Non-pigmented ciliary epithelial cell (primary cell): ENCODE data around the gene GLYATL1B.
A peak's percentile ranks its signal among the peaks of the same experiment; 100 is the strongest.
"Not testable (repeated sequence)": the region's sequence is repeated elsewhere in the genome, so short reads cannot be mapped to it uniquely, and the experiment has no call there.

Source experiments
- DNase-seq: peaks from one replicate; pipeline ENCODE4 v3.0.0-alpha.2; 2010; ENCODE audit warnings: low read depth

GLYATL1B gene

GRCh38 chr11:59095972-59096575 is 10.0 kb downstream of the GLYATL1B start:
- not testable (repeated sequence) for DNase-seq

GRCh38 chr11:59097113-59097708 is 11.1 kb downstream of the GLYATL1B start:
- DNase-seq: peak; percentile 27

- not testable (repeated sequence) for DNase-seq
These were observed 11.8 kb downstream of the GLYATL1B start for GRCh38 chr11:59097938-59098337.

- DNase-seq: no peak
These were observed 16.2 kb downstream of the GLYATL1B start for GRCh38 chr11:59102259-59102765.

- DNase-seq: peak; percentile 54
These were observed 20.5 kb downstream of the GLYATL1B start, which contains the start of gene FAM111B for GRCh38 chr11:59106363-59107336. Gene FAM111B, plus strand, starts transcription at chr11:59107237. Its CDS starts 2,389 bp downstream, at chr11:59109626.

GRCh38 chr11:59107721-59108120 is 21.6 kb downstream of the GLYATL1B start:
- DNase-seq: not testable (repeated sequence)

GRCh38 chr11:59112494-59112893 is 26.4 kb downstream of the GLYATL1B start:
- DNase-seq: no peak

GRCh38 chr11:59114344-59114743 is 28.2 kb downstream of the GLYATL1B start:
- no peak for DNase-seq

- no peak for DNase-seq
These were observed 29.4 kb downstream of the GLYATL1B start for GRCh38 chr11:59115553-59115952.

GRCh38 chr11:59117774-59118173 is 31.7 kb downstream of the GLYATL1B start:
- DNase-seq: no peak

GRCh38 chr11:59119826-59120225 is 33.7 kb downstream of the GLYATL1B start:
- DNase-seq: no peak

GRCh38 chr11:59135648-59136461 is 49.7 kb downstream of the GLYATL1B start:
- peak; percentile 32 for DNase-seq

- not testable (repeated sequence) for DNase-seq
These were observed 50.4 kb downstream of the GLYATL1B start for GRCh38 chr11:59136551-59136950.

GRCh38 chr11:59137190-59137589 is 51.1 kb downstream of the GLYATL1B start:
- no peak for DNase-seq

GRCh38 chr11:59138643-59139042 is 52.5 kb downstream of the GLYATL1B start:
- DNase-seq: no peak

GRCh38 chr11:59141191-59141590 is 55.1 kb downstream of the GLYATL1B start:
- DNase-seq: no peak

GRCh38 chr11:59141673-59142460 is 55.8 kb downstream of the GLYATL1B start:
- peak; percentile 34 for DNase-seq

GRCh38 chr11:59142530-59143507 is 56.7 kb downstream of the GLYATL1B start, which contains the start of gene FAM111A:
Gene FAM111A, plus strand, starts transcription at chr11:59142856. Its CDS starts 6,017 bp downstream, at chr11:59148873.
- peak; percentile 54 for DNase-seq

- DNase-seq: no peak
These were observed 58.0 kb downstream of the GLYATL1B start for GRCh38 chr11:59144096-59144495.
